NB4 (cell line): Measurements from ENCODE around the gene TOR1A.

Source experiments
- DNase-seq: peaks from one replicate; pipeline ENCODE4 v3.0.0; 2010; ENCODE audit warnings: low read depth
- H3K4me3 ChIP-seq: one replicate; pipeline ENCODE4 v1.5.1; 2011; ENCODE audit warnings: mild to moderate bottlenecking, low read depth, low read length, moderate library complexity
- MYC ChIP-seq: IDR thresholded peaks from 2 replicates; pipeline ENCODE4 v1.6.1; 2011; ENCODE audit warnings: low read depth, low read length
- POLR2A ChIP-seq: IDR thresholded peaks from 2 replicates; pipeline ENCODE4 v1.6.1; 2011; ENCODE audit warnings: mild to moderate bottlenecking; ENCODE audit not compliant: insufficient read length; ENCODE audit errors: extremely low read depth
- TF ChIP-seq, protein P1 (sequence below): IDR thresholded peaks from one replicate; pipeline ENCODE4 v1.5.1; 2012; ENCODE audit warnings: low read depth, low read length
- TF ChIP-seq, protein P2 (sequence below): IDR thresholded peaks from 2 replicates; pipeline ENCODE4 v1.6.1; 2011; ENCODE audit warnings: low read depth, low read length

TOR1A gene

DNA sequence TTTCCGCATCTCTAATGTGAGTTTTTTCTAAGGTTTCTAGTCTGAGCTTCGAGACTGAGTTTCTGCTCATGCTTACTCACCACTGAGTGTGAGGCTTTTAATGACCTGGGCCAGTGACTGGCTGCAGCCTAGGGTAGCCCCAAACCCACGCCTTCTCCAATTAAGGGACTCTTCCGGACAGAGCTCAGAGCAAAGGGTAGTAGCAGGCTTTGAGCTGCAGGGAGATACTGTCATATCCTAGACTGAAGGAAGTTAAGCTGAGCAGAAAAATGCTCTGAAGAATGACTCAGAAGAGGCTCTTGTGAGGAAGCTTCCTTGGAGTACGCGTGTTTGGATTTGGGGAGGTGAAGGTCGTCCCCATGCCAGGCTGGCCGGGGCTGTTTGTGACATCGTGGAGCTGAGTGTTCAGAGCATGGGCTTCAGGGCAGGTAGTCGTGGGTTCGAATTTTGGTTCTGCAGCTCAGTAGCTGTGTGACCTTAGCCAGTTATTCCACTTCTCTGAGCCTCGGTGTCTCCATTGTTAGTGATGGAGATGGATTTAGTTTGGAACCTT lies 14.8 kb upstream of the TOR1A start:
- TF ChIP-seq, protein P1, sequence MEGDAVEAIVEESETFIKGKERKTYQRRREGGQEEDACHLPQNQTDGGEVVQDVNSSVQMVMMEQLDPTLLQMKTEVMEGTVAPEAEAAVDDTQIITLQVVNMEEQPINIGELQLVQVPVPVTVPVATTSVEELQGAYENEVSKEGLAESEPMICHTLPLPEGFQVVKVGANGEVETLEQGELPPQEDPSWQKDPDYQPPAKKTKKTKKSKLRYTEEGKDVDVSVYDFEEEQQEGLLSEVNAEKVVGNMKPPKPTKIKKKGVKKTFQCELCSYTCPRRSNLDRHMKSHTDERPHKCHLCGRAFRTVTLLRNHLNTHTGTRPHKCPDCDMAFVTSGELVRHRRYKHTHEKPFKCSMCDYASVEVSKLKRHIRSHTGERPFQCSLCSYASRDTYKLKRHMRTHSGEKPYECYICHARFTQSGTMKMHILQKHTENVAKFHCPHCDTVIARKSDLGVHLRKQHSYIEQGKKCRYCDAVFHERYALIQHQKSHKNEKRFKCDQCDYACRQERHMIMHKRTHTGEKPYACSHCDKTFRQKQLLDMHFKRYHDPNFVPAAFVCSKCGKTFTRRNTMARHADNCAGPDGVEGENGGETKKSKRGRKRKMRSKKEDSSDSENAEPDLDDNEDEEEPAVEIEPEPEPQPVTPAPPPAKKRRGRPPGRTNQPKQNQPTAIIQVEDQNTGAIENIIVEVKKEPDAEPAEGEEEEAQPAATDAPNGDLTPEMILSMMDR = no peak
- no peak for TF ChIP-seq MYC
- no peak for TF ChIP-seq POLR2A
- TF ChIP-seq, protein P2, sequence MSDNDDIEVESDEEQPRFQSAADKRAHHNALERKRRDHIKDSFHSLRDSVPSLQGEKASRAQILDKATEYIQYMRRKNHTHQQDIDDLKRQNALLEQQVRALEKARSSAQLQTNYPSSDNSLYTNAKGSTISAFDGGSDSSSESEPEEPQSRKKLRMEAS = no peak
- DNase-seq = peak; percentile 79
- peak overlapping the region; percentile 3 for H3K4me3 ChIP-seq

DNA sequence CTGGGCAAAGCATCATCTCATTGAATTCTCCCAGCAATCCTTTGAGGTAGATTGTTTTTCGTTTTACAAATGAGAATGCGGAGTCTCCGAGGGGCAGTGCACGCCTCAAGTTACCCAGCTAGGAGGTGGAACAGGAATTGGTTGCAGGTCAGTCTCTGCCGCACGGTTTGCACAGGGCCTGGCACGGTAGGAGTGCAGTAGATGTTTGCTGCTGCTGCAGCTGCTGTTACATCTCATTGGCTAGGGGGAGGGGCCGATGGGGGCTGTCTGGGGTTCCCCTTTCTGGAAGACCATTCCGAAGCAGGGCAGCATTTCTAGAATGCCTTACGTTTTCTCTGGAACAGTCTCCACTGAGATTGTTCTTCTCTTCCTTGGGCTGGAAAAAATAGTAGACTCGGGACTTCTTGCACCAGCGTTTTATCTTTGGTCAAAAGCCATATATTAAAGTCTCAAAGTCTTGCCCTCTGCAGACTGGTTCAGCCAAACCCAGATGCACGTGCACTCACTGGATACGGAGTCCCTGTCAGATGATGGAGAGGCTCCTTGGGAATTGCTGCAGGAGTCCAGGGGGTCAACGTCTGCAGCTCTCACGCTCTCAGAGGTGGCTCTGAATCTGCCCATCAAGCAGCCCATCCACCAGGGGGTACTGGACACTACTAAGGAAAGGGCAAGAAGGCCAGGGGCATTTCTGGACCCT lies 12.5 kb upstream of the TOR1A start:
- H3K4me3 ChIP-seq = peak overlapping the region; percentile 75
- TF ChIP-seq, protein P1 = no peak
- TF ChIP-seq, protein P2 = no peak
- TF ChIP-seq MYC (no peak), POLR2A (no peak)
- peak; percentile 78 for DNase-seq

DNA sequence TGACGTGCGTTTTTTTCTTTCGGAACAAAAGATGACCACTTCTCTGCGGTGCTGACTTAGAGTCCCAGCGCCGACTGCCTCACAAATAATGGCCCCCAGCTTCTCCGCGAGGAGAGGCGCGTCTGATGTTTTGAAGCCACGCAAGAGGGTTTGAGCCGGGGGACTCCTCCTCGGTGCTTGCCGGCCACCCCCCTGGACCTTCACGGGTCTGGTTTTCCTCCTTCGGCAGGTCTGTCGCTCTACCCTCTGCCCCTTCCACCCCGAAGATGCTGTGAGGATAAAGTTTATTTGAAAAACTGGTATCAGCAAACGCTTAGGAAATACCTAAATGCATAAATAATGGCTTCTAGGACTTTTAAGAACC lies 11.9 kb upstream of the TOR1A start:
- no peak for DNase-seq
- TF ChIP-seq MYC = no peak

GRCh38 chr9:129835128-129835859 lies 11.4 kb upstream of the TOR1A start, which contains the start of the genes C9orf78 and USP20:
Gene C9orf78 (minus strand): TSS chr9:129835275. CDS start chr9:129835221, 54 bp downstream.
Gene USP20 (plus strand): TSS chr9:129835458. CDS start chr9:129852556, 17,098 bp downstream.
- peak within 1 kb of the TSS; percentile 99 for H3K4me3 ChIP-seq
- peak; percentile 83 for TF ChIP-seq POLR2A
- TF ChIP-seq, protein P1 = no peak
- TF ChIP-seq, protein P2 = peak; percentile 43; the same call in 1 of the 2 replicates

More for the DNA sequence above, 11.9 kb upstream of the TOR1A start:
- peak overlapping the region; percentile 75 for H3K4me3 ChIP-seq

GRCh38 chr9:129834489-129835127 lies 10.7 kb upstream of the TOR1A start:
- peak; percentile 47 for DNase-seq
- TF ChIP-seq MYC (no peak), POLR2A (no peak)
- TF ChIP-seq, protein P2 = no peak
- TF ChIP-seq, protein P1 = no peak
- H3K4me3 ChIP-seq = peak overlapping the region; percentile 99

More at GRCh38 chr9:129835128-129835859, 11.4 kb upstream of the TOR1A start, which contains the start of the genes C9orf78 and USP20:
- DNase-seq = peak; percentile 95

DNA sequence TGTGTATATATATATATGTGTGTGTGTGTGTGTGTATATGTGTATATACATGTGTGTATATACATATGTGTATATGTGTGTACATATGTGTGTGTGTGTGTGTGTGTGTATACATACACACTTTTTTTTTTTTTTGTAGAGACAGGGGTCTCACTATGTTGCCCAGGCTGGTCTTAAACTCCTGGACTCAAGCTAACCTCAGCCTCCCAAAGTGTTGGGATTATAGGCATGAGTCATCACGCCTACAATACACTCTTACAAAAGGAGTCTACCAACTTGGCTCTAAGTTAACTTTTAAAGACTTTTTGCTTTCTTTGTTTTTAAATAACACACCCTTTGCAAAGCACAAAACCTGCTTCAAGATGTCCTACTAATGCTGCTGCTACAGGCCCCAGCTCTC lies 9.0 kb upstream of the TOR1A start:
- no peak overlapping the region for H3K4me3 ChIP-seq
- DNase-seq = no peak
- TF ChIP-seq POLR2A (no peak), MYC (no peak)
- TF ChIP-seq, protein P1 = no peak
- TF ChIP-seq, protein P2 = no peak
